H9 (cell line): ENCODE data around the gene ADAMTSL5. TPM values are rescaled to one million over a fixed set of nuclear protein-coding genes. Genes with fewer than 3 reads are reported as not detected.

Experiments used
- DNase-seq: peaks from one replicate; pipeline ENCODE4 v3.0.0-alpha.2; 2017
- H2AFZ ChIP-seq: one replicate; pipeline ENCODE4 v1.6.1; 2013; ENCODE audit warnings: mild to moderate bottlenecking, low read length, control low read depth, moderate library complexity
- H2AK5ac ChIP-seq: 2 replicates; pipeline ENCODE4 v1.6.1; 2013; ENCODE audit warnings: low read length, control low read depth, mixed read lengths; ENCODE audit not compliant: insufficient read length
- H2BK120ac ChIP-seq: one replicate; pipeline ENCODE4 v1.6.1; 2013; ENCODE audit warnings: low read depth, mild to moderate bottlenecking, low read length, control low read depth, inconsistent platforms; ENCODE audit not compliant: poor library complexity, severe bottlenecking
- H2BK12ac ChIP-seq: 2 replicates; pipeline ENCODE4 v1.6.1; 2013; ENCODE audit warnings: low read length, control low read depth, mixed read lengths, low read depth; ENCODE audit not compliant: insufficient read length
- H2BK15ac ChIP-seq: 2 replicates; pipeline ENCODE4 v1.6.1; 2013; ENCODE audit warnings: low read depth, low read length, control low read depth
- H2BK20ac ChIP-seq: one replicate; pipeline ENCODE4 v1.6.1; 2013; ENCODE audit warnings: low read depth, mild to moderate bottlenecking, low read length, control low read depth, inconsistent platforms; ENCODE audit not compliant: poor library complexity, severe bottlenecking
- H2BK5ac ChIP-seq: 2 replicates; pipeline ENCODE4 v1.6.1; 2013; ENCODE audit warnings: low read length, control low read depth, mixed read lengths; ENCODE audit not compliant: insufficient read length
- H3K14ac ChIP-seq: 2 replicates; pipeline ENCODE4 v1.6.1; 2013; ENCODE audit warnings: low read length, control low read depth; ENCODE audit not compliant: insufficient read depth
- H3K18ac ChIP-seq: 2 replicates; pipeline ENCODE4 v1.6.1; 2013; ENCODE audit warnings: low read depth, mild to moderate bottlenecking, mixed read lengths, low read length, control low read depth; ENCODE audit not compliant: insufficient read length
- H3K23ac ChIP-seq: 2 replicates; pipeline ENCODE4 v1.6.1; 2013; ENCODE audit warnings: low read length, control low read depth, mixed read lengths, low read depth; ENCODE audit not compliant: insufficient read length
- H3K23me2 ChIP-seq: 2 replicates; pipeline ENCODE4 v1.6.1; 2013; ENCODE audit warnings: low read depth, mild to moderate bottlenecking, mixed read lengths, low read length, control low read depth; ENCODE audit not compliant: insufficient read length, poor library complexity, severe bottlenecking
- H3K27ac ChIP-seq: 2 replicates; pipeline ENCODE4 v1.5.1; 2013; ENCODE audit warnings: low read length, control low read depth, mixed read lengths, low read depth; ENCODE audit not compliant: insufficient read length
- H3K27me3 ChIP-seq: 2 replicates; pipeline ENCODE4 v1.6.1; 2013; ENCODE audit warnings: low read length, control low read depth, inconsistent platforms; ENCODE audit not compliant: insufficient read depth
- H3K4ac ChIP-seq: 2 replicates; pipeline ENCODE4 v1.6.1; 2013; ENCODE audit warnings: low read depth, mild to moderate bottlenecking, control low read depth, inconsistent platforms, low read length, moderate library complexity
- H3K4me1 ChIP-seq: 2 replicates; pipeline ENCODE4 v1.6.1; 2013; ENCODE audit warnings: low read length, control low read depth, inconsistent platforms; ENCODE audit not compliant: insufficient read depth
- H3K4me2 ChIP-seq: 2 replicates; pipeline ENCODE4 v1.6.1; 2013; ENCODE audit warnings: low read length, control low read depth, mixed read lengths; ENCODE audit not compliant: insufficient read length, insufficient read depth
- H3K56ac ChIP-seq: 2 replicates; pipeline ENCODE4 v1.6.1; 2013; ENCODE audit warnings: low read depth, mild to moderate bottlenecking, mixed read lengths, low read length, control low read depth; ENCODE audit not compliant: insufficient read length
- H3K79me1 ChIP-seq: 2 replicates; pipeline ENCODE4 v1.6.1; 2013; ENCODE audit warnings: low read depth, mild to moderate bottlenecking, moderate library complexity, low read length, control low read depth, inconsistent platforms; ENCODE audit not compliant: insufficient read depth, poor library complexity, severe bottlenecking
- H3K79me2 ChIP-seq: 2 replicates; pipeline ENCODE4 v1.6.1; 2013; ENCODE audit warnings: low read length, control low read depth, inconsistent platforms; ENCODE audit not compliant: insufficient read depth
- H3K9ac ChIP-seq: 2 replicates; pipeline ENCODE4 v1.6.1; 2013; ENCODE audit warnings: low read length, control low read depth, mixed read lengths; ENCODE audit not compliant: insufficient read length; ENCODE audit errors: extremely low read depth
- H3K9me3 ChIP-seq: one replicate; pipeline ENCODE4 v1.6.1; 2013; ENCODE audit warnings: low read depth, low read length, inconsistent platforms; ENCODE audit not compliant: control insufficient read depth
- H3T11ph ChIP-seq: one replicate; pipeline ENCODE4 v1.6.1; 2013; ENCODE audit warnings: mild to moderate bottlenecking, low read length, control low read depth, inconsistent platforms
- H4K20me1 ChIP-seq: one replicate; pipeline ENCODE4 v1.6.1; 2013; ENCODE audit not compliant: control insufficient read depth, insufficient read length, insufficient read depth
- H4K5ac ChIP-seq: 2 replicates; pipeline ENCODE4 v1.6.1; 2013; ENCODE audit warnings: low read depth, mild to moderate bottlenecking, mixed read lengths, low read length, control low read depth; ENCODE audit not compliant: insufficient read length
- H4K8ac ChIP-seq: replicated peaks from 2 replicates; pipeline ENCODE4 v1.6.1; 2013; ENCODE audit warnings: low read length, control low read depth, mixed read lengths, low read depth; ENCODE audit not compliant: insufficient read length
- H4K91ac ChIP-seq: 2 replicates; pipeline ENCODE4 v1.6.1; 2013; ENCODE audit warnings: low read depth, mild to moderate bottlenecking, moderate library complexity, mixed read lengths, low read length, control low read depth; ENCODE audit not compliant: insufficient read length
- H3K27ac Mint-ChIP-seq, 3 experiments: 2 replicates in 2 of 3; 3 replicates in 1 of 3; pipeline ENCODE4 v1.8.0; 2020 to 2021; ENCODE audit warnings: mixed read lengths in 3 of 3, mild to moderate bottlenecking in 1 of 3, moderate library complexity in 1 of 3
- H3K27me3 Mint-ChIP-seq: 2 replicates; pipeline ENCODE4 v1.8.0; 2021; ENCODE audit warnings: low read depth, mild to moderate bottlenecking, moderate library complexity, mixed read lengths
- H3K36me3 Mint-ChIP-seq, 3 experiments: 2 replicates in 2 of 3; 3 replicates in 1 of 3; pipeline ENCODE4 v1.8.0; 2020 to 2021; ENCODE audit warnings: low read depth in 3 of 3, mixed read lengths in 3 of 3; ENCODE audit not compliant: insufficient read depth in 1 of 3
- H3K4me1 Mint-ChIP-seq, 2 experiments: 2 replicates each; pipeline ENCODE4 v1.8.0; 2020; ENCODE audit warnings: mixed read lengths in 2 of 2
- H3K4me3 Mint-ChIP-seq, 2 experiments: 2 replicates in 1 of 2; 3 replicates in 1 of 2; pipeline ENCODE4 v1.8.0; 2020 to 2021; ENCODE audit warnings: mild to moderate bottlenecking in 2 of 2, mixed read lengths in 2 of 2, moderate library complexity in 1 of 2
- H3K9me3 Mint-ChIP-seq, 2 experiments: 2 replicates in 1 of 2; 3 replicates in 1 of 2; pipeline ENCODE4 v1.8.0; 2020; ENCODE audit warnings: mild to moderate bottlenecking in 2 of 2, mixed read lengths in 2 of 2, moderate library complexity in 1 of 2
- WGBS: extraction: QIAGEN DNeasy Blood & Tissue Kit; methylation state at CpG from one replicate; pipeline ENCODE4 v1.1.7; 2013; ENCODE audit warnings: missing lambda C conversion rate, low lambda C conversion rate, mixed read lengths; ENCODE audit not compliant: insufficient read length; ENCODE audit errors: extremely low coverage; 5-methylcytosine and 5-hydroxymethylcytosine counted together
- total RNA-seq: library from RNA; stranded (reverse); gene quantifications from 2 replicates; pipeline ENCODE4 v1.2.1, GENCODE V29; 2021
- TF ChIP-seq, protein P1 (sequence below): fragments of 200-600 bp; sonication (generic); conservative IDR thresholded peaks from 3 replicates; pipeline ENCODE4 v1.8.0; 2021; ENCODE audit warnings: antibody characterized with exemption, mild to moderate bottlenecking

The ADAMTSL5 gene
- total RNA-seq, 1 experiment from 2014 or later = 1.5 TPM

GRCh38 chr19:1483131-1483978 is 29.5 kb downstream of the ADAMTSL5 start:
- Mint-ChIP-seq H3K4me1 (peaks cover 0 to 1% of the 10 kb centered on the region in 2 experiments; a peak in 2 of 4 replicates), H3K9me3 (no peaks in the 10 kb centered on the region), H3K4me3 (no peak overlapping the region), H3K36me3 (peaks cover 0 to 4% (median 0%) of the 10 kb centered on the region in 3 experiments; a peak in 2 of 7 replicates), H3K27ac (no peak overlapping the region), H3K27me3 (no peaks in the 10 kb centered on the region; the same call in 1 of the 2 replicates)
- Histone ChIP-seq H3K4me1 (no peaks in the 10 kb centered on the region), H3K14ac (no peak overlapping the region; the same call in 1 of the 2 replicates), H3K4ac (no peak overlapping the region), H3K23me2 (peaks cover 3% of the 10 kb centered on the region), H4K5ac (no peak overlapping the region), H3T11ph (no peak overlapping the region), H2AK5ac (no peak overlapping the region), H2BK15ac (no peak overlapping the region), H3K9ac (no peak overlapping the region), H3K4me2 (no peak overlapping the region), H2BK120ac (no peak overlapping the region), H3K79me2 (no peaks in the 10 kb centered on the region), H3K23ac (no peak overlapping the region), H4K20me1 (no peaks in the 10 kb centered on the region), H4K91ac (no peak overlapping the region), H3K79me1 (no peaks in the 10 kb centered on the region), H3K27ac (no peak overlapping the region), H3K56ac (no peak overlapping the region), H2BK5ac (no peak overlapping the region), H2BK12ac (no peak overlapping the region), H3K9me3 (no peaks in the 10 kb centered on the region), H3K27me3 (no peaks in the 10 kb centered on the region), H2BK20ac (no peak overlapping the region), H2AFZ (no peak overlapping the region), H4K8ac (no peak overlapping the region), H3K18ac (no peak overlapping the region)
- peak; percentile 30 for DNase-seq
- TF ChIP-seq, protein P1, sequence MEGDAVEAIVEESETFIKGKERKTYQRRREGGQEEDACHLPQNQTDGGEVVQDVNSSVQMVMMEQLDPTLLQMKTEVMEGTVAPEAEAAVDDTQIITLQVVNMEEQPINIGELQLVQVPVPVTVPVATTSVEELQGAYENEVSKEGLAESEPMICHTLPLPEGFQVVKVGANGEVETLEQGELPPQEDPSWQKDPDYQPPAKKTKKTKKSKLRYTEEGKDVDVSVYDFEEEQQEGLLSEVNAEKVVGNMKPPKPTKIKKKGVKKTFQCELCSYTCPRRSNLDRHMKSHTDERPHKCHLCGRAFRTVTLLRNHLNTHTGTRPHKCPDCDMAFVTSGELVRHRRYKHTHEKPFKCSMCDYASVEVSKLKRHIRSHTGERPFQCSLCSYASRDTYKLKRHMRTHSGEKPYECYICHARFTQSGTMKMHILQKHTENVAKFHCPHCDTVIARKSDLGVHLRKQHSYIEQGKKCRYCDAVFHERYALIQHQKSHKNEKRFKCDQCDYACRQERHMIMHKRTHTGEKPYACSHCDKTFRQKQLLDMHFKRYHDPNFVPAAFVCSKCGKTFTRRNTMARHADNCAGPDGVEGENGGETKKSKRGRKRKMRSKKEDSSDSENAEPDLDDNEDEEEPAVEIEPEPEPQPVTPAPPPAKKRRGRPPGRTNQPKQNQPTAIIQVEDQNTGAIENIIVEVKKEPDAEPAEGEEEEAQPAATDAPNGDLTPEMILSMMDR = no peak
- WGBS = no CpG with 5 or more reads among the region's 77 CpGs
